GM21786 (cell line): Measurements from ENCODE around the gene SLC6A12.

Experiments
- ATAC-seq: cut with Tn5 transposase; IDR thresholded peaks from one replicate; pipeline ENCODE4 v1.9.1; 2021; ENCODE audit not compliant: unreplicated experiment

SLC6A12 gene

GRCh38 chr12:180445-180844, 33.5 kb downstream of the SLC6A12 start:
- no peak for ATAC-seq

- no peak for ATAC-seq
Observed at GRCh38 chr12:179885-180284, 34.1 kb downstream of the SLC6A12 start.

- ATAC-seq = no peak
Observed at GRCh38 chr12:179131-179884, 34.6 kb downstream of the SLC6A12 start.

GRCh38 chr12:178829-179109, 35.2 kb downstream of the SLC6A12 start:
- ATAC-seq = no peak

- no peak for ATAC-seq
Observed at GRCh38 chr12:177980-178828, 35.8 kb downstream of the SLC6A12 start.

GRCh38 chr12:177336-177979, 36.5 kb downstream of the SLC6A12 start:
- ATAC-seq = no peak

GRCh38 chr12:176321-177181, 37.4 kb downstream of the SLC6A12 start:
- ATAC-seq = no peak

- ATAC-seq = no peak
Observed at GRCh38 chr12:175759-176158, 38.2 kb downstream of the SLC6A12 start.

- no peak for ATAC-seq
Observed at GRCh38 chr12:175250-175649, 38.7 kb downstream of the SLC6A12 start.

- no peak for ATAC-seq
Observed at GRCh38 chr12:174596-174995, 39.4 kb downstream of the SLC6A12 start.

GRCh38 chr12:174124-174523, 39.8 kb downstream of the SLC6A12 start:
- ATAC-seq = no peak

GRCh38 chr12:172732-173161, 41.2 kb downstream of the SLC6A12 start:
- ATAC-seq = no peak

GRCh38 chr12:171743-172676, 41.9 kb downstream of the SLC6A12 start:
- ATAC-seq = no peak

GRCh38 chr12:171276-171675, 42.7 kb downstream of the SLC6A12 start:
- no peak for ATAC-seq

- ATAC-seq = no peak
Observed at GRCh38 chr12:170371-171225, 43.4 kb downstream of the SLC6A12 start.

GRCh38 chr12:169528-170370, 44.2 kb downstream of the SLC6A12 start:
- no peak for ATAC-seq

GRCh38 chr12:168763-169525, 45.0 kb downstream of the SLC6A12 start:
- ATAC-seq = no peak
